ENCODE data around the gene CEACAM4. TPM values are rescaled to one million over a fixed set of nuclear protein-coding genes. Genes with fewer than 3 reads are reported as not detected.

The CEACAM4 gene
- total RNA-seq, 1 experiment from 2014 or later: not detected

DNA sequence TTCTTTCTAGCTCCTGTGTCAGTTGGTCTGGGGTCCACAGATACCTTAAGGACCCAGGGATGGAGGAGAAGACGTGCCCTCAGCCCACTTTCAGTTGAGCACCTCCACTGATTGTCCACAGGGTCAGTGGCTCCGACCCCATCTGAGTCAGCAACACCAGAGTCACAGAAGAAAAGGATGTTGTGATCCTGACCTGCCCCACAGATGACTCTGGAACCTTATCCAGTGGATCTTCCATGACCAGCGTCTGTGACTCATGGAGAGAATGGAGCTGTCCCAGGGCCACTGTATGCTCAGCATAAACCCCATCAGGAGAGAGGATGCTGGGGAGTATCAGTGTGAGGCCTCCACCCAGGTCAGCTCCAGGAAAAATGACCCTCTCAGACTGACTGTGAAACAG, 22.0 kb downstream of the CEACAM4 start:
- H3K27me3 ChIP-seq (ENCODE audit: control insufficient read depth, insufficient read depth, low read length): no peaks in the 10 kb centered on the region; the same call in 1 of the 2 replicates
- ChIA-PET POLR2A (no interaction called here), CTCF (no interaction called here)
- intact Hi-C loops (cut with micrococcal nuclease; ENCODE audit: unreplicated experiment): no loop called here
- in situ Hi-C loops (cut with HindIII; ENCODE audit: low pct_unique_long_range_greater_than_20kb, low sequenced_read_pairs): no loop called here
- no peaks in the 10 kb centered on the region for H3K9me3 ChIP-seq (ENCODE audit: control insufficient read depth, insufficient read depth, low read depth, low read length)
- no TSS peak for BruUV-seq (replicated peaks)
- no peaks in the 10 kb centered on the region for H3K36me3 ChIP-seq (ENCODE audit: control insufficient read depth, insufficient read depth, low read length)
- DNase-seq (ENCODE audit: low read depth, low spot score) (no peak), ATAC-seq (no peak)
- H3K27ac ChIP-seq (ENCODE audit: low read length): no peak overlapping the region
- H3K4me3 ChIP-seq (ENCODE audit: low read depth in 2 of 2, low read length in 2 of 2): no peak overlapping the region
- TF ChIP-seq, protein P1, sequence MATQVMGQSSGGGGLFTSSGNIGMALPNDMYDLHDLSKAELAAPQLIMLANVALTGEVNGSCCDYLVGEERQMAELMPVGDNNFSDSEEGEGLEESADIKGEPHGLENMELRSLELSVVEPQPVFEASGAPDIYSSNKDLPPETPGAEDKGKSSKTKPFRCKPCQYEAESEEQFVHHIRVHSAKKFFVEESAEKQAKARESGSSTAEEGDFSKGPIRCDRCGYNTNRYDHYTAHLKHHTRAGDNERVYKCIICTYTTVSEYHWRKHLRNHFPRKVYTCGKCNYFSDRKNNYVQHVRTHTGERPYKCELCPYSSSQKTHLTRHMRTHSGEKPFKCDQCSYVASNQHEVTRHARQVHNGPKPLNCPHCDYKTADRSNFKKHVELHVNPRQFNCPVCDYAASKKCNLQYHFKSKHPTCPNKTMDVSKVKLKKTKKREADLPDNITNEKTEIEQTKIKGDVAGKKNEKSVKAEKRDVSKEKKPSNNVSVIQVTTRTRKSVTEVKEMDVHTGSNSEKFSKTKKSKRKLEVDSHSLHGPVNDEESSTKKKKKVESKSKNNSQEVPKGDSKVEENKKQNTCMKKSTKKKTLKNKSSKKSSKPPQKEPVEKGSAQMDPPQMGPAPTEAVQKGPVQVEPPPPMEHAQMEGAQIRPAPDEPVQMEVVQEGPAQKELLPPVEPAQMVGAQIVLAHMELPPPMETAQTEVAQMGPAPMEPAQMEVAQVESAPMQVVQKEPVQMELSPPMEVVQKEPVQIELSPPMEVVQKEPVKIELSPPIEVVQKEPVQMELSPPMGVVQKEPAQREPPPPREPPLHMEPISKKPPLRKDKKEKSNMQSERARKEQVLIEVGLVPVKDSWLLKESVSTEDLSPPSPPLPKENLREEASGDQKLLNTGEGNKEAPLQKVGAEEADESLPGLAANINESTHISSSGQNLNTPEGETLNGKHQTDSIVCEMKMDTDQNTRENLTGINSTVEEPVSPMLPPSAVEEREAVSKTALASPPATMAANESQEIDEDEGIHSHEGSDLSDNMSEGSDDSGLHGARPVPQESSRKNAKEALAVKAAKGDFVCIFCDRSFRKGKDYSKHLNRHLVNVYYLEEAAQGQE (IDR thresholded peaks at IDR 0.05; ENCODE audit: insufficient read depth in 1 of 2, low read depth in 2 of 2, low read length in 1 of 2): no peak
- no peak for TF ChIP-seq TCF7L2 (IDR thresholded peaks at IDR 0.05; ENCODE audit: low read depth, low read length)
- H3K4me1 ChIP-seq (ENCODE audit: control insufficient read depth, insufficient read depth, low read length): no peaks in the 10 kb centered on the region

DNA sequence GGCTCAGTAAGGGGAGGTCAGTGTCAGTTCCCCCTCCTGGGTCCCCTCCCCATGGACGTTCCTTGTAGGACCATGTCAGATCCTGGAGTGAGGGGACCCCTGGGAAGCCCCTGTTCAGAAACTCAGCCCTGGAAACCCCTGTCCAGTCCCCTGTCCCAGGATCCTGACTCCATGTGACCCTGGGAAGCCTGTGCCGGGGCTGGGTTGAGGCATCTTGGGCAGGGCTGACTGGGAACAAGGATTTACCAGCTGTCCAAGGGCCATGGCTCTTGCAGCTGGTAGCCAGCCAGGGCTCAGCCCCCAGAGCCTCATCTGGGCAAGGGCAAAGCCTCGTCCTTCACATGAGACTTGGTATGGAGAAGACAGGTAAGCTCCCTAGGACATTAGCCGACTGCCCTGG, 25.1 kb downstream of the CEACAM4 start:
- Histone ChIP-seq H3K27ac (ENCODE audit: low read length) (no peak overlapping the region), H3K4me1 (ENCODE audit: control insufficient read depth, insufficient read depth, low read length) (no peaks in the 10 kb centered on the region), H3K9me3 (ENCODE audit: control insufficient read depth, insufficient read depth, low read depth, low read length) (no peaks in the 10 kb centered on the region), H3K27me3 (ENCODE audit: control insufficient read depth, insufficient read depth, low read length) (no peaks in the 10 kb centered on the region; the same call in 1 of the 2 replicates), H3K4me3 (ENCODE audit: low read depth in 2 of 2, low read length in 2 of 2) (no peak overlapping the region), H3K36me3 (ENCODE audit: control insufficient read depth, insufficient read depth, low read length) (no peaks in the 10 kb centered on the region)
- intact Hi-C loops (cut with micrococcal nuclease; ENCODE audit: unreplicated experiment) (no loop called here), in situ Hi-C loops (cut with HindIII; ENCODE audit: low pct_unique_long_range_greater_than_20kb, low sequenced_read_pairs) (no loop called here)
- TF ChIP-seq POLR2AphosphoS5 (IDR thresholded peaks at IDR 0.05; ENCODE audit: low read depth, low read length): no peak
- TF ChIP-seq SIN3A (IDR thresholded peaks at IDR 0.05; ENCODE audit: borderline replicate concordance, insufficient read depth, low read depth, low read length): no peak
- TF ChIP-seq, protein P2, sequence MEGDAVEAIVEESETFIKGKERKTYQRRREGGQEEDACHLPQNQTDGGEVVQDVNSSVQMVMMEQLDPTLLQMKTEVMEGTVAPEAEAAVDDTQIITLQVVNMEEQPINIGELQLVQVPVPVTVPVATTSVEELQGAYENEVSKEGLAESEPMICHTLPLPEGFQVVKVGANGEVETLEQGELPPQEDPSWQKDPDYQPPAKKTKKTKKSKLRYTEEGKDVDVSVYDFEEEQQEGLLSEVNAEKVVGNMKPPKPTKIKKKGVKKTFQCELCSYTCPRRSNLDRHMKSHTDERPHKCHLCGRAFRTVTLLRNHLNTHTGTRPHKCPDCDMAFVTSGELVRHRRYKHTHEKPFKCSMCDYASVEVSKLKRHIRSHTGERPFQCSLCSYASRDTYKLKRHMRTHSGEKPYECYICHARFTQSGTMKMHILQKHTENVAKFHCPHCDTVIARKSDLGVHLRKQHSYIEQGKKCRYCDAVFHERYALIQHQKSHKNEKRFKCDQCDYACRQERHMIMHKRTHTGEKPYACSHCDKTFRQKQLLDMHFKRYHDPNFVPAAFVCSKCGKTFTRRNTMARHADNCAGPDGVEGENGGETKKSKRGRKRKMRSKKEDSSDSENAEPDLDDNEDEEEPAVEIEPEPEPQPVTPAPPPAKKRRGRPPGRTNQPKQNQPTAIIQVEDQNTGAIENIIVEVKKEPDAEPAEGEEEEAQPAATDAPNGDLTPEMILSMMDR (IDR thresholded peaks at IDR 0.05): no peak
- TF ChIP-seq, protein P1 (IDR thresholded peaks at IDR 0.05; ENCODE audit: insufficient read depth in 1 of 2, low read depth in 2 of 2, low read length in 1 of 2): no peak
- no peak for TF ChIP-seq TCF7L2 (IDR thresholded peaks at IDR 0.05; ENCODE audit: low read depth, low read length)
- ChIA-PET CTCF (no interaction called here), POLR2A (no interaction called here)
- DNase-seq (ENCODE audit: low read depth, low spot score): no peak
- ATAC-seq: no peak
- BruUV-seq (replicated peaks): no TSS peak

All from Panc1 (cell line).